HG02981 (cell line): Measurements from ENCODE around the gene YIF1A.
A peak's percentile ranks its signal among the peaks of the same experiment; 100 is the strongest.
"Not testable (repeated sequence)": the region's sequence is repeated elsewhere in the genome, so short reads cannot be mapped to it uniquely, and the experiment has no call there.

Experiments used
- ATAC-seq: cut with Tn5 transposase; IDR thresholded peaks from one replicate; pipeline ENCODE4 v1.9.1; 2021; ENCODE audit warnings: mild to moderate bottlenecking, moderate library complexity; ENCODE audit not compliant: unreplicated experiment

YIF1A gene

DNA sequence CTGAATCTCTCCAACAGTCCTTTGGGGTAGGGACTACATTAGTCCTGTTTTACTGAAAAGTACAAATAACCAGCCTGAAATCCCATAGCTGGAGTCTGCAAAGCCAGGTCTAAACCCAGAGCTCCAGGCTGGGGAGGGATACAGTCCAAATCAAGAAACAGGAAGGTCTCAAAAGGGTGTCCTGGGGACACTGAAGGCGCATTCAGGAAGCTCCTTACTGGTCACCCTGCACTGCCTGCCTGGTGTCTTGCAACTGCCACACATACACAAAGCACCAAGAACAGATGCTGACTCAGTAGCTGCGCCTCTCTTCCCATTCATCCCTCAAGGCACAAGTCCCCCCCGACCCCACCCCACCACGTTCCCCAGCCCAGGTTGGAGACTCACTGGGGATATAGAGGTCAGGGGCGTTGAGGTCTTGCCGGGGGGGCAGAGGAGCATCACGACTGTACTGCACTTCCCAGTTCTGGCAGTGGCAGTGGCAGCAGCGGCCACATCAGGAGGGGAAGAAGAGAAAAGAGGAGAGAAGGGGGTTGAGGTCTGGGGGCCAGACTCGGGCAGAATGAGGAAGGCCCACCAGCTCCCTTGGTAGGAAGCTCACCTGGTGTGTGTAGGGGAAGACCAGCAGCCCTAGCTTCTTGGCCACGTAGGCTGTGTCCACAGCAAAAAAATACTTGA is 1.6 kb downstream of the YIF1A start:
- no peak for ATAC-seq

DNA sequence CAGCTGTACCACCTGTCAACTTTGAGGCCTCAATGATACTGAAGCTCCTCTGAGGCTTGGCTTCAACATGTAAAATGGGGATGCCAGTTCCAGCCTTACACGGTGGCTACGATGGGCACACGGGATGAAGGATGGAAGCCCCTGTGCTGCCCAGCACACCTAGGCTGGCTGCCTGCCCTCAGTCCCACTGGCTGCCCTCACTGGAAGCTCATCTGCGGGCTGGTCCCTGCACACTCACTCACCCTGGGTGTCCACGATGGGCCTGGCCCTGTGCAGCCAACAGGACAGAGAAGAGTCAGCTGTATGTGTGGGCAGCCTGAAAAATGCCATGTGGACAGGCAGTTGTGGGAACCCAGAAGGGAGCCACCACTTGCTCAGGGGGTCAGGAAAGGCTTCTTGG is 2.2 kb downstream of the YIF1A start:
- ATAC-seq = no peak

GRCh38 chr11:66285250-66285947 is 3.5 kb downstream of the YIF1A start:
- no peak for ATAC-seq

DNA sequence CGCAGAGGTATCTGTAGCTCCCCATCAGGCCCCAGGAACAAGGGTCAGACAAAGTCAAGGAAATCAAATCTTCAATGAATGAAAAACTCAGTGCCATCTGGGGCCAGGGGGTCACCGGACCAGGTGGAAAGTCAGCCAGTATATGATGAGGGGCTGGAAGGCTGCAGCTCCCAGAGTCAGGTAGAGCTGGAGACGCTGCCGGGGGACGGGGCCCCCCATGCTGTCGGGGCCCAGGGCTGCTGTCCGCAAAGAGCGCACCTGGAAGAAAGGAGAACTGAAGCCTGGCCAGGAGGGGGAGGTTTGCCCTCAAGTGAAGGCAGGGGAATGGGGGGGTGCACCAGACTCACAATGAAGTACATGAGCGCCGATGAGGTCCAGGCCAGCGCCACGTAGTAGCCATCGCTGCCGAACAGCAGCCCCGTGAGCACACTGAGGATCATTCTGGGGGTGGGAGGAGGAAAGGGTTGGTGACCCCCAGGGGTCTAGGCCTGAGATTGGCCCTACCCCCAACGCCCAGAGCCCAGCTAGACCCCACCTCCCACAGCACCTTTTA is 4.3 kb downstream of the YIF1A start:
- ATAC-seq = no peak

- no peak for ATAC-seq
Measured at GRCh38 chr11:66283461-66284105, 5.4 kb downstream of the YIF1A start.

DNA sequence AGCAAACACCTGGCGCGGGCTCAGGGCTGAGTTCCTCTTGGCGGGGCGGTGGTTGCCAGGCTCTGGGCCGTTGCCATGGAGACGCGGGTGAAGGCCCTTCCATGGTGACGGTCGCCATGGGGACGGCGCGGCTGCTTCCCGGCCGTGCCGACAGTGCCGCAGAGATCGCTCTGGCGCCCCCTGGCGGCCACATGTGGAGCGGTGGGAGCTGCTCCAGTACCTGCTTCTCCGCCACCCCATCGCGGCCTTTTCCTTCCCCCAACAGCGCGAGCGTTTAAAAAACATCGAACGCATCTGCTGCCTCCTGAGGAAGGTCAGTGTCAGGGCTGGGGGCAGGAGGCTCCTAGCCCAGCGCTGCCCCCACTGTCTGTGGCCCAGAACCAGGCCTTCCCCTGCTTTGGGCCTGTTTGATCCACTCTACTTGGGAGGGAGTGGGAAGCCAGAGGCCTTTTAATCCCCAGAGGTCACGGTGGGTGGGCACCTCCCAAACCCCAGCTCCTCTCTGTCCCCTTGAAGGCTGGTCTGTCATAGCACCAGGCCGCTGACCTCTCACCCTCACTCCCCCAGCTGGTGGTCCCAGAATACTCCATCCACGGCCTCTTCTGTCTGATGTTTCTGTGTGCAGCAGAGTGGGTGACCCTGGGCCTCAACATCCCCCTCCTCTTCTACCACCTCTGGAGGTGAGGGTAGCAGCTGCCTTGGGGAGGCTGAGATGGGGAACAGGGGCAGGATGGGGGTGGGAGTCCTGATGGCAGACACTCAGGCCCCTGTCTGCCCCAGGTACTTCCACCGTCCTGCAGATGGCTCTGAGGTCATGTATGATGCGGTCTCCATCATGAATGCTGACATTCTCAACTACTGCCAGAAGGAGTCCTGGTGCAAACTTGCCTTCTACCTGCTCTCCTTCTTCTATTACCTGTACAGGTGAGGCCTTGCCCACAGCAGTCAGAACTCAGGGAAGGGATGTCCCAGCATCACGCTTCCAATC is 6.2 kb downstream of the YIF1A start:
- ATAC-seq = peak; percentile 73

DNA sequence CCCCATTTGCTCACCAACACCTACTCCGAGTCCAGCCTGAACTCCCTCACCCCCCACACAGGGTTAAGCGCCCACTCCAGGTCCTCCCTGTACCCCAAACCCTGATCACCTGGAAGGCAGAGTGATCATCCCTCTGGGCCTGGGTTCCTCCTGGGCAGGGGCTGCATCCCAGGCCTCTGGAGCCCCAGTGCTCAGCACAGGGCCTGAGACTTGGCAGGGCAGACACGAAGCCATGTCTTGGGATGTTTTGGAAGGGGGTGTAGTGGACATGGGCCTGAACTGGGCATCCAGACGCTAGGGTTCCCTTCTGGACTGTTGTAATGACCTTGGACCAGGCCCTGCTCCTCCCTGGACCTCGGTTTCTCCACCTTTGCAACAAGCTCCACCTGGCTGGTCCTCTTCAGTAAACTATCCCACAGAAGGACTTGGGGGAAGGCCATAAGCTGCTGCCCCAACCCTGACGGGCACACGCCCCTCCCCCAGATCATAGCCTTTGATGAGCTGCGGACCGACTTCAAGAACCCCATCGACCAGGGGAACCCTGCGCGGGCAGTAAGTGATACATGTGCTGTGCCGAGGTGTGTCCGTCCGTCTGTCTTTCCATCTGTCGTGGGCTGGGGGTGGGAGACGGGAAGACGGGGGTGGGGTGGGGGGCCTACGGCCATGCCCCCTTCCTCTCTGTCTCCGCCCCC is 7.0 kb downstream of the YIF1A start:
- ATAC-seq = no peak

- ATAC-seq = no peak
Measured at GRCh38 chr11:66281001-66281400, 7.9 kb downstream of the YIF1A start.

- ATAC-seq = no peak
Measured at GRCh38 chr11:66280428-66280827, 8.5 kb downstream of the YIF1A start.

DNA sequence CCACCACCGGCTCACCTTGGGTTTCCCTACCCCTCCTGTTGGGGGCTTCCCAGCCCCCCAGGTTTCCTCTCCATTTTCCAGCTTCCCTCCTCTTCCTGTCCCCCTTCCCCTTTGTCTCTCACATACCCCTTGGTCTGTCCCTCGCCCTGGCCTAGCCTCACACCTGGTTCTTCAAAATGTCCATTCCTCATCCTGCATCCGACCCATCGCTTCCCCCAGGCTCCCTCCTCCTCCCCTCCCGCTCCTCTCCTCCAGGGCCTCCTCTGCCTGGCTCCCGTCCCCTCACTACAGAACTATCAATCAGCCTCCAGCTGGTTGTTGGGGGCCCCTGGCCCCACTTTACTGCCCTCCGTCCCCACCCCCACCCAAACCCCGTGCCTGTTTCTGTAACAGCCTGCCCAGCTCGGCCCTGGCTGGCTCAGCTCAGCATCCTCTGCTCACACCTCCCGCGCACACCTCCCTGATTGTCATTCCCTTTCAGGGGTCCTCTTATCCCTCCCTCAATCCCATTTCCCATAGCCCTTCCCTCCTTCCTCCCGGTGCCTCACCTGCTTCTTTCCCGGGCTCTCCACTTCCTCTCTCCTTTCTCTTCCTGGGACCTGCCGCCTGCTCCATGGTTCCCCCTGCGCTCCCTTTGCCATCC is 9.7 kb downstream of the YIF1A start:
- no peak for ATAC-seq

GRCh38 chr11:66278363-66279091 is 10.4 kb downstream of the YIF1A start:
- no peak for ATAC-seq

DNA sequence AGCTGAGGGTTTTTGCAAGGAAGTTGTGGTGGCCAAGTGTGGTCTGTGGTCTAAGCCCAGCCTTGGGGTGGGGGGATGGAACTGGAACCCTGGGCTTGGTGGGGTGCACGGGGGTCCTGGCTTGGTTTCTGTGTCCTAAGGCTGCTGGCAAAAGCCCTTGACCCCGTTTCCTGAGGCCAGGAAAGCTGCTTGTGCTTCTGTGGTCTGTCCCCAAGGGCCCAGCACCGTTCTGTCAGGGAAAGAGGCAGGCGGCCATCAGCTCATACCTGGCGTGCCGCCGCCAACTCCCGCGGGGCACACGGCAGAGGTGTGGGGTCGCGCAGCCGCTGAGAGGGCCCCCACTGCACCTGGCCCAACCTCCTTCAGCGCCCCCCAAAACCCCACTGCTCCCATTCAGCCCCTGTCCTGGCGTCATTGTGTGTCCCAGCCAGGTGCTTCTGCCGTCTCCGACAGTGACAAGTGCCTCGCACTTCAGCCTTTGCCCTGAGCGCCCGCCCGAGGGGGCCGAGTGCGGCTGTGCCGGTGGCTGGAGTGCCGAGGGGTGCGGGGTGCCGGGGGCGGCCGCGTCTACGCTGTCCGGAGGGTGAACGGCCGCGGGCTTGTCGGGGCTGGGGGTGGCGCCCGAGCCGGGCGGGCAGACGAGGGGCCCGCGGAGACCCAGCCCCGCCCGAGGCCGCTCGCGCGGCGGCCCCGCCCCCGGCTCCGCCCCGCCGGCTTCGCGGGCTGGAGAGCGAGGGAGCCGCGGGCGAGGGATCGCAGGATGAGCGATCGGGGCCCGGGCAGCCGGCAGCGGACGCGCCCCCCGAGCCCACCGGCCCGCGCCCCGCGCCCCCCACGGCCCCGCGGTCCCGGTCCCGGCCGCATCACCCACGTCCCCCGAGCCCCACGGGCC is 11.2 kb downstream of the YIF1A start, which contains the start of gene CNIH2:
Gene CNIH2 (plus strand): TSS at position 705 of the 892 bp plus-strand sequence. CDS start 282 bp downstream, outside the sequence.
- no peak for ATAC-seq

DNA sequence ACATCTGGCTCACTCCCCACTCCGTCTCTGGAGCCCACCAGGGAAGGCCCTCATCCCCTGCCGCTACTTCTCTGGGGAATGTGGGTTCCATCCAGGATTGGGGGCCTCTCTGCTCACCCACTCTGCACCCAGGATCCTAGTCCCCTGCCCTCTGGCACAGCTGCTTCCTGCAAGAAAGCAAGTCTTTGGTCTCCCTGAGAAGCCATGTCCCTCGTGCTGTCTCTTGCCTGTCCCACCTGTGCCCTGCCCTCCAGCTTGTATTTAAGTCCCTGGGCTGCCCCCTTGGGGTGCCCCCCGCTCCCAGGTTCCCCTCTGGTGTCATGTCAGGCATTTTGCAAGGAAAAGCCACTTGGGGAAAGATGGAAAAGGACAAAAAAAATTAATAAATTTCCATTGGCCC is 11.9 kb downstream of the YIF1A start:
- ATAC-seq = not testable (repeated sequence)

GRCh38 chr11:66276619-66277018 is 12.3 kb downstream of the YIF1A start:
- ATAC-seq = not testable (repeated sequence)

DNA sequence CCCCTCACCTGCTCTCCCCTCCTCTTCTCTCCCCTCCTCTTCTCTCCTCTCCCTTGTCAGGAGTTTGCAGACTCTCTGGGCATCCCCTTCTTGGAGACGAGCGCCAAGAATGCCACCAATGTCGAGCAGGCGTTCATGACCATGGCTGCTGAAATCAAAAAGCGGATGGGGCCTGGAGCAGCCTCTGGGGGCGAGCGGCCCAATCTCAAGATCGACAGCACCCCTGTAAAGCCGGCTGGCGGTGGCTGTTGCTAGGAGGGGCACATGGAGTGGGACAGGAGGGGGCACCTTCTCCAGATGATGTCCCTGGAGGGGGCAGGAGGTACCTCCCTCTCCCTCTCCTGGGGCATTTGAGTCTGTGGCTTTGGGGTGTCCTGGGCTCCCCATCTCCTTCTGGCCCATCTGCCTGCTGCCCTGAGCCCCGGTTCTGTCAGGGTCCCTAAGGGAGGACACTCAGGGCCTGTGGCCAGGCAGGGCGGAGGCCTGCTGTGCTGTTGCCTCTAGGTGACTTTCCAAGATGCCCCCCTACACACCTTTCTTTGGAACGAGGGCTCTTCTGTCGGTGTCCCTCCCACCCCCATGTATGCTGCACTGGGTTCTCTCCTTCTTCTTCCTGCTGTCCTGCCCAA is 12.8 kb downstream of the YIF1A start:
- ATAC-seq = no peak

- ATAC-seq = no peak
Measured at GRCh38 chr11:66275396-66275795, 13.5 kb downstream of the YIF1A start.

DNA sequence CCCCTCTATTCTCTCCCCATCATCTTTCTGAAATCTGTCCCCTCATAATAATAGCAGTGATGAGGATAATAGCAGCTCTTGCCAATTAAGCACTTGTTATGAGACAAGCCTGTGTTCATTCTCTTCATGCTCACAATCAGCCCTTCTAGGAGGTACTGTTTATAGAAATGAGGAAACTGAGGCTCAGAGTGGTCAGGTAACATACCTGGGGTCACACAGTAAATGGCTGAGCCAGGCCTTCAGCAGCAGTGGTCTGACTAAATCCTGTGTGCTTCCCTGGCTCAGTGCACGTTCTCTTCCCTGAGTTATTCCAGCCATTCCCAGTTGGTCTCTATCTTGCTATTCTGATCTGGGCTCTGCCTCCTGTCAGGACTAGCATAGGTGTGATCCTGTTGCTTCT is 14.7 kb downstream of the YIF1A start:
- no peak for ATAC-seq
